H9 (cell line): ENCODE results near the gene SEPHS1. TPM values are rescaled to one million over a fixed set of nuclear protein-coding genes. Genes with fewer than 3 reads are reported as not detected.

Experiments used
- DNase-seq: peaks from one replicate; pipeline ENCODE4 v3.0.0-alpha.2; 2017
- H2AFZ ChIP-seq: one replicate; pipeline ENCODE4 v1.6.1; 2013; ENCODE audit warnings: mild to moderate bottlenecking, low read length, control low read depth, moderate library complexity
- H2AK5ac ChIP-seq: 2 replicates; pipeline ENCODE4 v1.6.1; 2013; ENCODE audit warnings: low read length, control low read depth, mixed read lengths; ENCODE audit not compliant: insufficient read length
- H2BK120ac ChIP-seq: one replicate; pipeline ENCODE4 v1.6.1; 2013; ENCODE audit warnings: low read depth, mild to moderate bottlenecking, low read length, control low read depth, inconsistent platforms; ENCODE audit not compliant: poor library complexity, severe bottlenecking
- H2BK12ac ChIP-seq: 2 replicates; pipeline ENCODE4 v1.6.1; 2013; ENCODE audit warnings: low read length, control low read depth, mixed read lengths, low read depth; ENCODE audit not compliant: insufficient read length
- H2BK15ac ChIP-seq: 2 replicates; pipeline ENCODE4 v1.6.1; 2013; ENCODE audit warnings: low read depth, low read length, control low read depth
- H2BK20ac ChIP-seq: one replicate; pipeline ENCODE4 v1.6.1; 2013; ENCODE audit warnings: low read depth, mild to moderate bottlenecking, low read length, control low read depth, inconsistent platforms; ENCODE audit not compliant: poor library complexity, severe bottlenecking
- H2BK5ac ChIP-seq: 2 replicates; pipeline ENCODE4 v1.6.1; 2013; ENCODE audit warnings: low read length, control low read depth, mixed read lengths; ENCODE audit not compliant: insufficient read length
- H3K14ac ChIP-seq: 2 replicates; pipeline ENCODE4 v1.6.1; 2013; ENCODE audit warnings: low read length, control low read depth; ENCODE audit not compliant: insufficient read depth
- H3K18ac ChIP-seq: 2 replicates; pipeline ENCODE4 v1.6.1; 2013; ENCODE audit warnings: low read depth, mild to moderate bottlenecking, mixed read lengths, low read length, control low read depth; ENCODE audit not compliant: insufficient read length
- H3K23ac ChIP-seq: 2 replicates; pipeline ENCODE4 v1.6.1; 2013; ENCODE audit warnings: low read length, control low read depth, mixed read lengths, low read depth; ENCODE audit not compliant: insufficient read length
- H3K23me2 ChIP-seq: 2 replicates; pipeline ENCODE4 v1.6.1; 2013; ENCODE audit warnings: low read depth, mild to moderate bottlenecking, mixed read lengths, low read length, control low read depth; ENCODE audit not compliant: insufficient read length, poor library complexity, severe bottlenecking
- H3K27ac ChIP-seq: 2 replicates; pipeline ENCODE4 v1.5.1; 2013; ENCODE audit warnings: low read length, control low read depth, mixed read lengths, low read depth; ENCODE audit not compliant: insufficient read length
- H3K27me3 ChIP-seq: 2 replicates; pipeline ENCODE4 v1.6.1; 2013; ENCODE audit warnings: low read length, control low read depth, inconsistent platforms; ENCODE audit not compliant: insufficient read depth
- H3K4ac ChIP-seq: 2 replicates; pipeline ENCODE4 v1.6.1; 2013; ENCODE audit warnings: low read depth, mild to moderate bottlenecking, control low read depth, inconsistent platforms, low read length, moderate library complexity
- H3K4me1 ChIP-seq: 2 replicates; pipeline ENCODE4 v1.6.1; 2013; ENCODE audit warnings: low read length, control low read depth, inconsistent platforms; ENCODE audit not compliant: insufficient read depth
- H3K4me2 ChIP-seq: 2 replicates; pipeline ENCODE4 v1.6.1; 2013; ENCODE audit warnings: low read length, control low read depth, mixed read lengths; ENCODE audit not compliant: insufficient read length, insufficient read depth
- H3K56ac ChIP-seq: 2 replicates; pipeline ENCODE4 v1.6.1; 2013; ENCODE audit warnings: low read depth, mild to moderate bottlenecking, mixed read lengths, low read length, control low read depth; ENCODE audit not compliant: insufficient read length
- H3K79me1 ChIP-seq: 2 replicates; pipeline ENCODE4 v1.6.1; 2013; ENCODE audit warnings: low read depth, mild to moderate bottlenecking, moderate library complexity, low read length, control low read depth, inconsistent platforms; ENCODE audit not compliant: insufficient read depth, poor library complexity, severe bottlenecking
- H3K79me2 ChIP-seq: 2 replicates; pipeline ENCODE4 v1.6.1; 2013; ENCODE audit warnings: low read length, control low read depth, inconsistent platforms; ENCODE audit not compliant: insufficient read depth
- H3K9ac ChIP-seq: 2 replicates; pipeline ENCODE4 v1.6.1; 2013; ENCODE audit warnings: low read length, control low read depth, mixed read lengths; ENCODE audit not compliant: insufficient read length; ENCODE audit errors: extremely low read depth
- H3K9me3 ChIP-seq: one replicate; pipeline ENCODE4 v1.6.1; 2013; ENCODE audit warnings: low read depth, low read length, inconsistent platforms; ENCODE audit not compliant: control insufficient read depth
- H3T11ph ChIP-seq: one replicate; pipeline ENCODE4 v1.6.1; 2013; ENCODE audit warnings: mild to moderate bottlenecking, low read length, control low read depth, inconsistent platforms
- H4K20me1 ChIP-seq: one replicate; pipeline ENCODE4 v1.6.1; 2013; ENCODE audit not compliant: control insufficient read depth, insufficient read length, insufficient read depth
- H4K5ac ChIP-seq: 2 replicates; pipeline ENCODE4 v1.6.1; 2013; ENCODE audit warnings: low read depth, mild to moderate bottlenecking, mixed read lengths, low read length, control low read depth; ENCODE audit not compliant: insufficient read length
- H4K8ac ChIP-seq: replicated peaks from 2 replicates; pipeline ENCODE4 v1.6.1; 2013; ENCODE audit warnings: low read length, control low read depth, mixed read lengths, low read depth; ENCODE audit not compliant: insufficient read length
- H4K91ac ChIP-seq: 2 replicates; pipeline ENCODE4 v1.6.1; 2013; ENCODE audit warnings: low read depth, mild to moderate bottlenecking, moderate library complexity, mixed read lengths, low read length, control low read depth; ENCODE audit not compliant: insufficient read length
- H3K27ac Mint-ChIP-seq, 3 experiments: 2 replicates in 2 of 3; 3 replicates in 1 of 3; pipeline ENCODE4 v1.8.0; 2020 to 2021; ENCODE audit warnings: mixed read lengths in 3 of 3, mild to moderate bottlenecking in 1 of 3, moderate library complexity in 1 of 3
- H3K27me3 Mint-ChIP-seq: 2 replicates; pipeline ENCODE4 v1.8.0; 2021; ENCODE audit warnings: low read depth, mild to moderate bottlenecking, moderate library complexity, mixed read lengths
- H3K36me3 Mint-ChIP-seq, 3 experiments: 2 replicates in 2 of 3; 3 replicates in 1 of 3; pipeline ENCODE4 v1.8.0; 2020 to 2021; ENCODE audit warnings: low read depth in 3 of 3, mixed read lengths in 3 of 3; ENCODE audit not compliant: insufficient read depth in 1 of 3
- H3K4me1 Mint-ChIP-seq, 2 experiments: 2 replicates each; pipeline ENCODE4 v1.8.0; 2020; ENCODE audit warnings: mixed read lengths in 2 of 2
- H3K4me3 Mint-ChIP-seq, 2 experiments: 2 replicates in 1 of 2; 3 replicates in 1 of 2; pipeline ENCODE4 v1.8.0; 2020 to 2021; ENCODE audit warnings: mild to moderate bottlenecking in 2 of 2, mixed read lengths in 2 of 2, moderate library complexity in 1 of 2
- H3K9me3 Mint-ChIP-seq, 2 experiments: 2 replicates in 1 of 2; 3 replicates in 1 of 2; pipeline ENCODE4 v1.8.0; 2020; ENCODE audit warnings: mild to moderate bottlenecking in 2 of 2, mixed read lengths in 2 of 2, moderate library complexity in 1 of 2
- WGBS: extraction: QIAGEN DNeasy Blood & Tissue Kit; methylation state at CpG from one replicate; pipeline ENCODE4 v1.1.7; 2013; ENCODE audit warnings: missing lambda C conversion rate, low lambda C conversion rate, mixed read lengths; ENCODE audit not compliant: insufficient read length; ENCODE audit errors: extremely low coverage; 5-methylcytosine and 5-hydroxymethylcytosine counted together
- total RNA-seq: library from RNA; stranded (reverse); gene quantifications from 2 replicates; pipeline ENCODE4 v1.2.1, GENCODE V29; 2021
- TF ChIP-seq, protein P1 (sequence below): fragments of 200-600 bp; sonication (generic); conservative IDR thresholded peaks from 3 replicates; pipeline ENCODE4 v1.8.0; 2021; ENCODE audit warnings: antibody characterized with exemption, mild to moderate bottlenecking

Gene SEPHS1
- total RNA-seq, 1 experiment from 2014 or later = 366 TPM

GRCh38 chr10:13346283-13347042 is 1.6 kb downstream of the SEPHS1 start:
- no peak overlapping the region for H2AFZ ChIP-seq
- H2BK120ac ChIP-seq = peak overlapping the region; percentile 50
- Mint-ChIP-seq H3K4me3 (peak overlapping the region; percentile 77 to 90), H3K9me3 (no peaks in the 10 kb centered on the region; a peak in 1 of 5 replicates), H3K27ac (peak overlapping the region; percentile 84 to 99 (median 98)), H3K36me3 (peaks cover 24 to 51% (median 31%) of the 10 kb centered on the region in 3 experiments), H3K27me3 (no peaks in the 10 kb centered on the region), H3K4me1 (peaks cover 56 to 61% of the 10 kb centered on the region in 2 experiments)
- no peak overlapping the region for H3K56ac ChIP-seq
- H4K20me1 ChIP-seq = no peaks in the 10 kb centered on the region
- no peak overlapping the region for H2AK5ac ChIP-seq
- no CpG with 5 or more reads among the region's 18 CpGs for WGBS
- peaks cover 20% of the 10 kb centered on the region for H3K23me2 ChIP-seq
- no peak overlapping the region for H3K23ac ChIP-seq
- no peak for DNase-seq
- H3K4me2 ChIP-seq = peak overlapping the region; percentile 85
- H3K27ac ChIP-seq = peak overlapping the region; percentile 81
- H2BK15ac ChIP-seq = no peak overlapping the region
- no peak overlapping the region for H4K91ac ChIP-seq
- H3K14ac ChIP-seq = no peak overlapping the region; the same call in 1 of the 2 replicates
- no peaks in the 10 kb centered on the region for H3K27me3 ChIP-seq
- no peak overlapping the region for H3T11ph ChIP-seq
- H2BK5ac ChIP-seq = no peak overlapping the region
- no peaks in the 10 kb centered on the region; the same call in 1 of the 2 replicates for H3K4me1 ChIP-seq
- no peak overlapping the region for H2BK20ac ChIP-seq
- peak overlapping the region; percentile 92 for H3K18ac ChIP-seq
- H2BK12ac ChIP-seq = no peak overlapping the region
- H3K4ac ChIP-seq = no peak overlapping the region; the same call in 1 of the 2 replicates
- H3K9me3 ChIP-seq = no peaks in the 10 kb centered on the region
- no peak overlapping the region for H4K5ac ChIP-seq
- no peaks in the 10 kb centered on the region for H3K79me1 ChIP-seq
- H3K9ac ChIP-seq = peak overlapping the region; percentile 75
- no peak overlapping the region for H4K8ac ChIP-seq
- H3K79me2 ChIP-seq = peaks cover 52% of the 10 kb centered on the region
- TF ChIP-seq, protein P1, sequence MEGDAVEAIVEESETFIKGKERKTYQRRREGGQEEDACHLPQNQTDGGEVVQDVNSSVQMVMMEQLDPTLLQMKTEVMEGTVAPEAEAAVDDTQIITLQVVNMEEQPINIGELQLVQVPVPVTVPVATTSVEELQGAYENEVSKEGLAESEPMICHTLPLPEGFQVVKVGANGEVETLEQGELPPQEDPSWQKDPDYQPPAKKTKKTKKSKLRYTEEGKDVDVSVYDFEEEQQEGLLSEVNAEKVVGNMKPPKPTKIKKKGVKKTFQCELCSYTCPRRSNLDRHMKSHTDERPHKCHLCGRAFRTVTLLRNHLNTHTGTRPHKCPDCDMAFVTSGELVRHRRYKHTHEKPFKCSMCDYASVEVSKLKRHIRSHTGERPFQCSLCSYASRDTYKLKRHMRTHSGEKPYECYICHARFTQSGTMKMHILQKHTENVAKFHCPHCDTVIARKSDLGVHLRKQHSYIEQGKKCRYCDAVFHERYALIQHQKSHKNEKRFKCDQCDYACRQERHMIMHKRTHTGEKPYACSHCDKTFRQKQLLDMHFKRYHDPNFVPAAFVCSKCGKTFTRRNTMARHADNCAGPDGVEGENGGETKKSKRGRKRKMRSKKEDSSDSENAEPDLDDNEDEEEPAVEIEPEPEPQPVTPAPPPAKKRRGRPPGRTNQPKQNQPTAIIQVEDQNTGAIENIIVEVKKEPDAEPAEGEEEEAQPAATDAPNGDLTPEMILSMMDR = no peak
